ENCODE measurements around the gene PRDM16. TPM values are rescaled to one million over a fixed set of nuclear protein-coding genes. Genes with fewer than 3 reads are reported as not detected.

Gene PRDM16
- total and polyA plus RNA-seq, 2 experiments from 2014 or later = 0.14 to 0.16 TPM

GRCh38 chr1:3213730-3214129 is 144.7 kb downstream of the PRDM16 start:
- peaks cover 5% of the 10 kb centered on the region; the same call in 2 of the 3 replicates for H3K4me1 Mint-ChIP-seq
- no peak overlapping the region for H2AFZ ChIP-seq
- no peaks in the 10 kb centered on the region for H3K4me1 ChIP-seq (ENCODE audit: insufficient read depth)
- H3F3A ChIP-seq (replicated peaks; ENCODE audit: low read depth) = no peaks in the 10 kb centered on the region
- H3K27me3 Mint-ChIP-seq (ENCODE audit: insufficient read depth, low read depth, poor library complexity) = peaks cover 6% of the 10 kb centered on the region
- no peaks in the 10 kb centered on the region for H3K79me2 ChIP-seq (replicated peaks; ENCODE audit: insufficient read depth)
- ATAC-seq = no peak
- H3K36me3 ChIP-seq (ENCODE audit: insufficient read depth) = no peaks in the 10 kb centered on the region
- TF ChIP-seq EZH2 (IDR thresholded peaks at IDR 0.05; ENCODE audit: low read depth, unreplicated experiment) (no peak), CREB1 (CRISPR knock-in tag; IDR thresholded peaks at IDR 0.05; ENCODE audit: low read depth) (no peak), NANOG (IDR thresholded peaks at IDR 0.05; ENCODE audit: borderline replicate concordance) (no peak), ZNF331 (CRISPR knock-in tag; IDR thresholded peaks at IDR 0.05; ENCODE audit: low read depth) (no peak), STAT1 (IDR thresholded peaks at IDR 0.05; ENCODE audit: unreplicated experiment) (no peak), CTCF (conservative IDR thresholded peaks at IDR 0.05; ENCODE audit: low read depth in 2 of 2) (no peak), ZNF462 (CRISPR knock-in tag; IDR thresholded peaks at IDR 0.05) (no peak), POLR2AphosphoS5 (IDR thresholded peaks at IDR 0.05; ENCODE audit: low read depth) (no peak), REST (IDR thresholded peaks at IDR 0.05; ENCODE audit: unreplicated experiment) (no peak), JUNB (IDR thresholded peaks at IDR 0.05; ENCODE audit: unreplicated experiment) (no peak), EZH2phosphoT487 (IDR thresholded peaks at IDR 0.05; ENCODE audit: unreplicated experiment) (no peak)
- H3K4me3 ChIP-seq = no peak overlapping the region
- H3K36me3 Mint-ChIP-seq (ENCODE audit: low read depth) = no peaks in the 10 kb centered on the region
- no peaks in the 10 kb centered on the region for H4K20me1 ChIP-seq (replicated peaks; ENCODE audit: insufficient read depth)
- no peak overlapping the region for H3K27ac Mint-ChIP-seq
- H3K27me3 ChIP-seq (ENCODE audit: insufficient read depth) = no peaks in the 10 kb centered on the region
- no peak overlapping the region for H3K4me3 Mint-ChIP-seq
- no peak overlapping the region for H3K27ac ChIP-seq (ENCODE audit: low read depth)
- no peaks in the 10 kb centered on the region for H3K9me3 Mint-ChIP-seq
- no peaks in the 10 kb centered on the region for H3K9me2 ChIP-seq (ENCODE audit: insufficient read depth)
- no peak overlapping the region for H3K4me2 ChIP-seq
- no peak for DNase-seq (ENCODE audit: low spot score)

All from GM23338 (cell line).